Heart right ventricle (tissue), 16 donors: ENCODE data around the gene NPBWR2. TPM values are rescaled to one million over a fixed set of nuclear protein-coding genes. Genes with fewer than 3 reads are reported as not detected.

Source experiments
- ATAC-seq, 8 donors: fragments of 200-7000 bp; cut with Tn5 transposase; one replicate each; pipeline ENCODE4 v1.9.1; 2020; ENCODE audit warnings: mild to moderate bottlenecking in 8 of 8, moderate library complexity in 8 of 8, moderate number of reproducible peaks in 1 of 8
- DNase-seq, 2 donors: peaks; one replicate each; pipeline ENCODE4 v3.0.0-alpha.2; 2020
- H3K27ac ChIP-seq, 10 donors: fragments of 200-600 bp; sonication (generic) in 2 of 10; one replicate each; pipeline versions ENCODE4 v1.5.0 to v1.8.0; 2020 to 2022; ENCODE audit warnings: mild to moderate bottlenecking in 3 of 10
- H3K27me3 ChIP-seq, 7 donors: fragments of 200-600 bp; one replicate each; pipeline ENCODE4 v1.8.0; 2021 to 2022; ENCODE audit warnings: mild to moderate bottlenecking in 2 of 7
- H3K36me3 ChIP-seq, 9 donors: fragments of 200-600 bp; sonication (generic) in 1 of 9; one replicate each; pipeline versions ENCODE4 v1.5.0 to v1.8.0; 2020 to 2022; ENCODE audit warnings: mild to moderate bottlenecking in 2 of 9
- H3K4me1 ChIP-seq, 9 donors: fragments of 200-600 bp; sonication (generic) in 1 of 9; one replicate each; pipeline versions ENCODE4 v1.5.0 to v1.8.0; 2020 to 2022; ENCODE audit warnings: mild to moderate bottlenecking in 4 of 9
- H3K4me3 ChIP-seq, 10 donors: fragments of 200-600 bp; sonication (generic) in 2 of 10; one replicate each; pipeline versions ENCODE4 v1.5.0 to v1.8.0; 2020 to 2022; ENCODE audit warnings: mild to moderate bottlenecking in 7 of 10, moderate library complexity in 2 of 10
- H3K9me3 ChIP-seq, 11 donors: fragments of 200-600 bp in 10 of 11; sonication (generic) in 2 of 11; one replicate each; pipeline versions ENCODE4 v1.5.0 to v1.8.0; 2013 to 2022; ENCODE audit warnings: mild to moderate bottlenecking in 2 of 11, control low read depth in 1 of 11, moderate library complexity in 1 of 11
- WGBS, 2 donors: extraction: QIAGEN DNeasy Blood & Tissue Kit; methylation state at CpG; one replicate each; pipeline ENCODE4 v1.1.7; 2013; ENCODE audit warnings: inconsistent platforms in 1 of 2; 5-methylcytosine and 5-hydroxymethylcytosine counted together
- intact Hi-C, 10 donors: fragments of 100-400 bp; cut with DNase I; formaldehyde crosslinking; loops; one replicate each; pipeline versions ENCODE4 v1.11.1 to v1.14.2; 2022
- long read RNA-seq, 3 donors: library from polyadenylated mRNA; unstranded; transcript quantifications; one replicate each; pipeline ENCODE4 v2.0.0, GENCODE V29; 2020 to 2021
- polyA plus RNA-seq, 2 donors: library from polyadenylated mRNA; stranded (reverse); fragments of 200-250 nt; gene quantifications; one replicate each; pipeline ENCODE4 v1.2.3, GENCODE V29; 2013
- total RNA-seq, 10 donors: library from RNA; stranded (reverse); fragmentation: NEBNext Ultra II Directional in 3 of 10; extraction: Animal tissue kit (Norgen Biotek cat#: 25700) in 3 of 10; gene quantifications; one replicate each; pipeline versions ENCODE4 v1.2.1 to v1.2.4, GENCODE V29; 2021 to 2023
- TF ChIP-seq, protein P1 (sequence below), 9 donors: fragments of 200-600 bp; sonication (generic) in 2 of 9; IDR thresholded peaks; one replicate each; pipeline versions ENCODE4 v1.5.0 to v1.8.0; 2021 to 2022; ENCODE audit warnings: antibody characterized with exemption in 9 of 9, mild to moderate bottlenecking in 5 of 9, moderate library complexity in 1 of 9
- donor health status: Arrhythmogenic right ventricular cardiomyopathy.
- donor health status: ischemic (EF 13 %, LVEDD 7.1; RV severe dilation, severe dysfunction).
- donor health status: healthy with polysubstance abuse.
- donor health status: DM: no; HTN: yes; CAD: no.
- donor health status: DM: no; HTN: no; CAD: no.
- donor health status: ischemic (EF 25% LVEDD 6.9; RV normal size, moderate dysfunction).
- donor health status: ischemic (EF 25% LVEDD 5.7; RV mildly dilated, moderate dysfunction).
- donor health status: healthy.
- donor health status: DM: yes; HTN: yes; CAD: no.
- donor health status: Ischemic cardiomyopathy.
- donor health status: ischemic (EF 35%, LVEDD 5.7; RV mildly dilated, moderate dysfunction).
- donor health status: nonischemic (EF 11% LVEDD 7.7; RV severe dilation, severe dysfunction).
- donor health status: DM: yes; HTN: yes; CAD: no.
- donor health status: PGD.
- donor health status: ischemic (EF 29% LVEDD 5.4; RV normal size, mild dysfunction).
- donor health status: nonischemic (EF 23%, LVEDD 6.1; RV moderate dilation, normal function).

Gene NPBWR2, protein sequence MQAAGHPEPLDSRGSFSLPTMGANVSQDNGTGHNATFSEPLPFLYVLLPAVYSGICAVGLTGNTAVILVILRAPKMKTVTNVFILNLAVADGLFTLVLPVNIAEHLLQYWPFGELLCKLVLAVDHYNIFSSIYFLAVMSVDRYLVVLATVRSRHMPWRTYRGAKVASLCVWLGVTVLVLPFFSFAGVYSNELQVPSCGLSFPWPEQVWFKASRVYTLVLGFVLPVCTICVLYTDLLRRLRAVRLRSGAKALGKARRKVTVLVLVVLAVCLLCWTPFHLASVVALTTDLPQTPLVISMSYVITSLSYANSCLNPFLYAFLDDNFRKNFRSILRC
- total RNA-seq (not detected), polyA plus RNA-seq (not detected)
- long read RNA-seq, donor 1 = 0 reads
- long read RNA-seq, donor 2 = 0 reads
- long read RNA-seq, donor 3 = 0 reads

DNA sequence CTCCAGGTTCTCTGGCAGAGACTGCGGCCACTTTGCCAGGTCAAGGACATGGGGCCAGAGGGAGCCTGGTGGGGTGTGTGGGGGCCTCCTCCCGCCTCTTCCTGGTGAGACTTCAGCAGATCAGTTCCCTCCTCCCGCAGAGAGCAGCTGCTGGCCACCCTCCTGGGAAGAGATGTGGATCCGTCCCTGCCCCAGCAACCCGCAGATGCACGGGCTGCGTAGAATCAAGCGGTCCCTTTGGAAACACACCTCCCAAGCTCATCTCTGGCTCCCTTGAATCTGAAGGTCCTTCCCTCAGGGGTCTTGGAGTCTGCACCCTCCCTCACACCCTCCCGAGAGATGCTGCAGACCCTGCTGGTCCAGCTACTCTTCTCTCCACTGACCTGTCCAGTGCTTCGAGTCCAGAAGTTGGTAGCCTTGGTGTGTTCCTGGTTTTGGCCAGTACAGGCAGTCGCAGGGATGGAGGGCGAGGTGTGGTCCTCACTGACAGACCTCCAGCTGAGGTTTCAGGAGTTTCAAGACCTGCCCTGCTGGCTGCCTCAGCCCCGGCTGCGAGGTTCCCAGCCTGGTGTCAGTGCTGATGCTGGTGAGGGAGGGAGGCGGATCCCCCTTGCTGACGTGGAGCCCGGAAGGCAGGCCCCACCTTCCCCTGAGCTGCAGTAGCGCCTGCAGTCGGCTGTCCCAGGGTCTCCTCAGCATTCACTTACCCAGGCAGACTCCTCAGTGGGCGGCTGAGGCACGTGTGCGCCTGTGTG is at the start of gene NPBWR2:
Gene NPBWR2 (minus strand): TSS at position 585 of the 755 bp plus-strand sequence. CDS start 734 bp downstream, outside the sequence.
- peaks cover 12 to 41% (median 28%) of the 10 kb centered on the region in 7 donors for H3K27me3 ChIP-seq
- H3K27ac ChIP-seq = no peak within 1 kb of the TSS
- TF ChIP-seq, protein P1, sequence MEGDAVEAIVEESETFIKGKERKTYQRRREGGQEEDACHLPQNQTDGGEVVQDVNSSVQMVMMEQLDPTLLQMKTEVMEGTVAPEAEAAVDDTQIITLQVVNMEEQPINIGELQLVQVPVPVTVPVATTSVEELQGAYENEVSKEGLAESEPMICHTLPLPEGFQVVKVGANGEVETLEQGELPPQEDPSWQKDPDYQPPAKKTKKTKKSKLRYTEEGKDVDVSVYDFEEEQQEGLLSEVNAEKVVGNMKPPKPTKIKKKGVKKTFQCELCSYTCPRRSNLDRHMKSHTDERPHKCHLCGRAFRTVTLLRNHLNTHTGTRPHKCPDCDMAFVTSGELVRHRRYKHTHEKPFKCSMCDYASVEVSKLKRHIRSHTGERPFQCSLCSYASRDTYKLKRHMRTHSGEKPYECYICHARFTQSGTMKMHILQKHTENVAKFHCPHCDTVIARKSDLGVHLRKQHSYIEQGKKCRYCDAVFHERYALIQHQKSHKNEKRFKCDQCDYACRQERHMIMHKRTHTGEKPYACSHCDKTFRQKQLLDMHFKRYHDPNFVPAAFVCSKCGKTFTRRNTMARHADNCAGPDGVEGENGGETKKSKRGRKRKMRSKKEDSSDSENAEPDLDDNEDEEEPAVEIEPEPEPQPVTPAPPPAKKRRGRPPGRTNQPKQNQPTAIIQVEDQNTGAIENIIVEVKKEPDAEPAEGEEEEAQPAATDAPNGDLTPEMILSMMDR (IDR thresholded peaks at IDR 0.05) = no peak
- no peak within 1 kb of the TSS for H3K4me3 ChIP-seq
- intact Hi-C loops = no loop called here
- peaks cover 0 to 7% (median 6%) of the 10 kb centered on the region in 9 donors for H3K4me1 ChIP-seq
- 47 to 51% methylated on average over 22 of the region's 22 CpGs for WGBS, 2 donors
- no peak for ATAC-seq
- no peaks in the 10 kb centered on the region for H3K36me3 ChIP-seq
- no peaks in the 10 kb centered on the region for H3K9me3 ChIP-seq
- DNase-seq = no peak

DNA sequence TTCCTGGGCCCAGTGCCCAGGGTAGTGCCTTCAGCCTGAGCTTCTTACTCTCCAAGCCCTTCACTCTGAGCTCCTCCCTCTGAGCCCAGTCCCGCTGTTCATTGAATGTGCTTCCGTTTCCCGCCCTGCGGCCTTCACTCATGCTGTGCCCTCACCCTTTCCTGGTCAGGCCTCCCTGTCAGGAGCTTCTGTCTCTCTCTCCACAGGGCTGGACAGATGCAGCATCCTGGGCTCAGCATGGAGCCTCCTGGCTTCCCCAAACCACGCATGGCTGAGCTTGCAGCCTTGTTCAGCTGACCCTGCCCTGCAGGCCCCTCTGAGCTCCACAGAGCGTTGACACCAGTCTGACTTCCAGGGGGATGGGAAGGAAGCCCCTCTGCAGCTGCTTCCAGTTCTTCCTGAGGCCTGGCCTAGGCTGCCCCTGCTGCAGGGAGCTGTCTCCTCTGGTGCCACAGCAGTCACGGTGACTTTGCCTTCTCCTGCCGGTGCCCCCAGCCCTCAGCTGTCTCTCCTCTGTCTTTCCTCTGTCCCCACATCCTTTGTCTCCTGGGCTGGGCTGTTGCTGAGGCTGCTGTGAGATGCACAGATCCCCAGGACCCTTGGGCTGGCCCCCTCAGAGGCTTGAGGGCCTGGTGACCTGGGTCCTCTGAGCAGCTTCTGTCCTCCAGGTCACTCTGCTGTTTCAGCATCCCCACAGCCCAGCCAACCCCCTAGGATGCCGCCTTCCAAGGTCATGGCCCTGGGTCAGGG is 48.9 kb upstream of the NPBWR2 start:
- 52 to 54% methylated on average over 9 of the region's 9 CpGs for WGBS, 2 donors
- DNase-seq = no peak
- TF ChIP-seq, protein P1 (IDR thresholded peaks at IDR 0.05) = no peak
- Histone ChIP-seq H3K4me3 (no peak overlapping the region), H3K4me1 (no peaks in the 10 kb centered on the region), H3K27ac (no peak overlapping the region), H3K9me3 (no peaks in the 10 kb centered on the region), H3K36me3 (no peaks in the 10 kb centered on the region), H3K27me3 (peaks cover 19 to 65% (median 42%) of the 10 kb centered on the region in 7 donors)
- ATAC-seq = no peak
- intact Hi-C loops = no loop called here

DNA sequence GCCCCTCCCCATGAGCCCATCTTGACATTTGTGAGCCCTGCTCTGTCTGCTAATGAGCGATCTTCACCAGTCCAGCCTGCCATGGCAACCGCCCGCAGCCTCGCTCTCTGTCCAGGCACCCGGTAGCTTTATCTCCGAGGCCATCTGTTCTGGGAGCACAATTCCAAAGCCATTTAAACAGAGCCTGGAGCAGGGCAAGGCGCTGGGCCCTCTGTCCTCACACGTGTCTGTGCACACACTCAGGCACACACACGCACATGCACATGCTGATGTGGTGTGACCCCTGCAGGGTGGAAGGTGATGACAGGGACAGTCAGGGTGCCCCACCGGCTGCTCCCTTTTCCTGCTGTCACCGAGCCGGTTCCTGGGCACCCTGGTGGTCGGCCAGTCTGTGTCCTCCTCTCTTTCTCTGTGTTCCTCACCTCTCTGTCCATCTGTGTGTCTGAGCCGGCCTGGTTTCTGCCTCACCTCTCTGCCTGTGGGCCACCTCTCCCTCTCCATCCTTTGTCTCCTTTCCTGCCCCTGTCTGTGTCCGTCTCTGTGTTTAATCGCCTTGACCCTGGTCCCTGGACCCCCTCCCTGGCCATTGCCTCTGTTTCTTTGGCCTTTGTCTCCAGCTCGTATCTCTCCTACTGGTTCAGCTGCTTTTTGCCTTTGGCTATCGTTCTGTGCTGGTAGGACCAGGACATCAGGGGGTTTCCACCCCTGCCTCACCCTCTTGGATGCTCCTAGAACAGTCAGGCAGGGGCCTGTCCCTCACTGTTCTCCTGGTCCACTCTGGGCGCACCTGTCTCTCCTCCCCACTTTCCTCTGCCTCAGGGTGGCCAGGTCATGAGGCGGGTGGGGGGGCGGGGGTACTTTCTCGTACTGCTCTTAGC is 48.1 kb upstream of the NPBWR2 start:
- Histone ChIP-seq H3K36me3 (no peaks in the 10 kb centered on the region), H3K27ac (no peak overlapping the region), H3K27me3 (peaks cover 19 to 58% (median 34%) of the 10 kb centered on the region in 7 donors), H3K4me1 (no peaks in the 10 kb centered on the region), H3K9me3 (no peaks in the 10 kb centered on the region), H3K4me3 (no peak overlapping the region)
- WGBS, 2 donors = 67 to 71% methylated on average over 22 of the region's 22 CpGs
- ATAC-seq (no peak), DNase-seq (no peak)
- TF ChIP-seq, protein P1 (IDR thresholded peaks at IDR 0.05) = no peak
- intact Hi-C loops = no loop called here
